ENCODE results near the gene CYP19A1.

The CYP19A1 gene

GRCh38 chr15:51260202-51260601 lies 78.2 kb downstream of the CYP19A1 start:
- Histone ChIP-seq H3K27me3 (ENCODE audit: control insufficient read depth, insufficient read depth, low read length) (no peaks in the 10 kb centered on the region), H3K4me1 (ENCODE audit: control insufficient read depth, insufficient read depth, low read length) (no peaks in the 10 kb centered on the region), H3K4me3 (ENCODE audit: low read length) (no peak overlapping the region), H3K27ac (ENCODE audit: low read depth, low read length) (no peak overlapping the region), H3K9ac (ENCODE audit: low read length) (no peak overlapping the region), H3K36me3 (ENCODE audit: control insufficient read depth, insufficient read depth, low read length) (no peaks in the 10 kb centered on the region)

DNA sequence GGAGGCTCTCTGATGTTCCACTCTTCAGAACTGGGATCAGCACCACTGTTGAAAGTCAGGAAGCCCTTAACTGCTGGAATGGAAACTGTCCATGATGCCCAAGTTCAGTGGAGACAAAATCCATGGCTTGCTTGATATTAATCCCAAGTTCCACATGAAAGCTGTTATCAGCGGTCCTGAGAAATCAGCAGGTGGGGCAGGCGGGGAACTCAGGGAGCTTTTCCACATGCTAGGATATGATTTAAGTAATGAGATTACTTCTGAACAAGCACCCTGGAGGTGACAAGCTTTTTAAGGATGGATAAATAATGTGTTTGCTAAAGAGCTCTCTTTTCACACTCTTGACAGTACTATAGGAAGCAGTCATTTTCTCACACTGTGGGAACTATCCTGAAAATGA lies 82.9 kb downstream of the CYP19A1 start:
- Histone ChIP-seq H3K4me1 (ENCODE audit: control insufficient read depth, insufficient read depth, low read length) (no peaks in the 10 kb centered on the region), H3K27ac (ENCODE audit: low read depth, low read length) (no peak overlapping the region), H3K27me3 (ENCODE audit: control insufficient read depth, insufficient read depth, low read length) (no peaks in the 10 kb centered on the region), H3K36me3 (ENCODE audit: control insufficient read depth, insufficient read depth, low read length) (no peaks in the 10 kb centered on the region), H3K4me3 (ENCODE audit: low read length) (no peak overlapping the region), H3K9ac (ENCODE audit: low read length) (no peak overlapping the region)

- Histone ChIP-seq H3K27ac (ENCODE audit: low read depth, low read length) (no peak overlapping the region), H3K4me3 (ENCODE audit: low read length) (no peak overlapping the region), H3K4me1 (ENCODE audit: control insufficient read depth, insufficient read depth, low read length) (no peaks in the 10 kb centered on the region), H3K27me3 (ENCODE audit: control insufficient read depth, insufficient read depth, low read length) (no peaks in the 10 kb centered on the region), H3K36me3 (ENCODE audit: control insufficient read depth, insufficient read depth, low read length) (no peaks in the 10 kb centered on the region), H3K9ac (ENCODE audit: low read length) (no peak overlapping the region)
These were observed 85.0 kb downstream of the CYP19A1 start for GRCh38 chr15:51253366-51253765.

DNA sequence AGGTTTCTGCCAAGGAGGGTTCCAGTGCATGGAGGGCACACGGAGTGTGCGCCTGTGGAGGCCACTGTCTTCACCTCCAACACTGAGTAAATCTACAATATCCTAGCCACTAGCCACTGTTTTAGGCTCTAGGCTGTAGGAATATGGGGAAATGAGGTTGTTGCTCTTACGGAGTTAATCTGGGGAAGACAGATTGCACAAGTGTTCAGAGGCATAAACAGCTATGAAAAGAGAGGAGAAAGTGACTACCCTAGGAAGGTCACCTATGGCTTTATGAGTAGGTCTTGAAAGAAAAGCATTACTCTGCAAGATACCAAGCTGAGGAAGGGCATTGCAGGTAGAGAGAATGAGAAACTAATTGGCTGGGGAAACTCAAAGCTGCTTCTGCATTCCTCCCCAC lies 85.7 kb downstream of the CYP19A1 start:
- H3K27ac ChIP-seq (ENCODE audit: low read depth, low read length): no peak overlapping the region
- no peak overlapping the region for H3K9ac ChIP-seq (ENCODE audit: low read length)
- H3K27me3 ChIP-seq (ENCODE audit: control insufficient read depth, insufficient read depth, low read length): no peaks in the 10 kb centered on the region
- no peaks in the 10 kb centered on the region for H3K36me3 ChIP-seq (ENCODE audit: control insufficient read depth, insufficient read depth, low read length)
- H3K4me3 ChIP-seq (ENCODE audit: low read length): no peak overlapping the region
- H3K4me1 ChIP-seq (ENCODE audit: control insufficient read depth, insufficient read depth, low read length): no peaks in the 10 kb centered on the region

DNA sequence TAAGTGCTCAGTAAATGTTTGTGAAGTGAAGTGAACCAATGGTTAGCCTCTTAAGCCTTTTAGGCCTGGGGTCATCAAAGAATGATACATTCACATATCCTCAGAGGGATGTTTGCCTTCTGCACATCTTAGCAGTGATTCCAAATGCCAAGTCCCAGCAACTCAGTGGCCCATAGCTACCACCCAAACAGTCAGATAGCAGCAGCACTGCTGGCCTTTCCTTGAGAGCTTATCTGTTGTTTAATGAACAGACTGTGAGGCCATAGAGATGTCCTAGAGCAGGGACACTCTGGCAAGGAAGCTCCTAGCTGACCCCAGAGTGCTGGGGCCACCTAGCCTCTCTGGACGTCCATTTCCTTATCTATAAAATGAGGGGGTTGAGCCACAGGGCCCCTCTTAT lies 86.8 kb downstream of the CYP19A1 start:
- H3K27ac ChIP-seq (ENCODE audit: low read depth, low read length): no peak overlapping the region
- no peak overlapping the region for H3K4me3 ChIP-seq (ENCODE audit: low read length)
- no peaks in the 10 kb centered on the region for H3K36me3 ChIP-seq (ENCODE audit: control insufficient read depth, insufficient read depth, low read length)
- H3K4me1 ChIP-seq (ENCODE audit: control insufficient read depth, insufficient read depth, low read length): no peaks in the 10 kb centered on the region
- H3K9ac ChIP-seq (ENCODE audit: low read length): no peak overlapping the region
- H3K27me3 ChIP-seq (ENCODE audit: control insufficient read depth, insufficient read depth, low read length): no peaks in the 10 kb centered on the region

DNA sequence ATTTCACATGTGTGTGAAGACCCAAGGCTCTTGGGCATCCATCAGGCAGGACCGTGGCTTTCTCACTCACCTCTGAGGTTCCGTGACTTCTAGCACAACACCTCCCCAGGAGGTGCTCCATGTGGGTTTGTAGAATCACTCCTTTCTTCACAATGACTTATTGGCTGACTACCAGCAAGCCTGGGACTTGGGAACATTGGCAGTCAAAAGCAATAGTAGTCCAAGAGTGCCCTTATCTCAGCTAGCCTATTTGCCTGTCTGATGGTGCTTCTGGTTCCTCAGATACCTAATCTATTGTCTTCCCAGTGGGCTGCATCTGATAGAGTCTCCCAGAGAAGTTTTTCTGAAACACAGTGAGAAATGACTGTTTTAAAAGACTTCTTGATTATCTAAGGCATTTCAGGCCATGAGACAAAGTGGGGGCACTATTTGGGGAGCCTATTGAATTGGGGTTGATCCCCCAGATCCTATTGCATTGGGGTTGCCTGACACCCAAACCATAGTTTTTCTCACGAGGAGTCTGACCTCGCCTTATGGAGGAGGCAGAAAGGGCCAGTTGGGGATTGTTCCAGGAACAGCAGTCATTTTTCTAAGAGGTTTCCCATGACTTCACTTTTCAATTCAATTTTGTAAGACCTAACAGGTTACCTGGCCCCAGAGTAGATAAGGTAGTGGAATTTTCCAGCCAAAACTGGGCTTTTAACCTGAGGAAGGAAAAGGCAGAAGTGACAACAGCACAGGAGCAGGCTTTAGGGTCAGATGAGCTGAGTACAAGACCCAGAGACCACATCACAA lies 88.0 kb downstream of the CYP19A1 start:
- no peak overlapping the region for H3K27ac ChIP-seq (ENCODE audit: low read depth, low read length)
- H3K27me3 ChIP-seq (ENCODE audit: control insufficient read depth, insufficient read depth, low read length): no peaks in the 10 kb centered on the region
- no peaks in the 10 kb centered on the region for H3K4me1 ChIP-seq (ENCODE audit: control insufficient read depth, insufficient read depth, low read length)
- no peak overlapping the region for H3K4me3 ChIP-seq (ENCODE audit: low read length)
- no peaks in the 10 kb centered on the region for H3K36me3 ChIP-seq (ENCODE audit: control insufficient read depth, insufficient read depth, low read length)
- no peak overlapping the region for H3K9ac ChIP-seq (ENCODE audit: low read length)

DNA sequence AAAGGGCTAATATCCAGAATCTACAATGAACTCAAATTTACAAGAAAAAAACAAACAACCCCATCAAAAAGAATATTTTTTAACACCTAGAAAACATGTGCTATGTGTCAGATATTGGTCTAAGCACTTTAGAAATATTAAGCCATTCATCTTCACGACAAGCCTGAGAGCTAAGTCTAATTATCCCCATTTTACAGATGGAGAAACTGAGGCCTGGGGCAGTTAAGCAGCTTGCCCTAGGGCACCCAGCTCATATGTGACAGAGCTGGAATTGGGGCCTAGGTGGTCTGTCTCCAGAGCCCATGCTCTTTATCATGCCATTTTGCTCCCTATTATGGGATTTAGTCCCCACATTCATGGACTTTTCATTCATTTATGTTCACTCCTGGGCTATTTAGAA lies 92.8 kb downstream of the CYP19A1 start:
- H3K4me3 ChIP-seq (ENCODE audit: low read length): no peak overlapping the region
- H3K36me3 ChIP-seq (ENCODE audit: control insufficient read depth, insufficient read depth, low read length): no peaks in the 10 kb centered on the region
- no peaks in the 10 kb centered on the region for H3K27me3 ChIP-seq (ENCODE audit: control insufficient read depth, insufficient read depth, low read length)
- H3K9ac ChIP-seq (ENCODE audit: low read length): no peak overlapping the region
- H3K27ac ChIP-seq (ENCODE audit: low read depth, low read length): no peak overlapping the region
- no peaks in the 10 kb centered on the region for H3K4me1 ChIP-seq (ENCODE audit: control insufficient read depth, insufficient read depth, low read length)

DNA sequence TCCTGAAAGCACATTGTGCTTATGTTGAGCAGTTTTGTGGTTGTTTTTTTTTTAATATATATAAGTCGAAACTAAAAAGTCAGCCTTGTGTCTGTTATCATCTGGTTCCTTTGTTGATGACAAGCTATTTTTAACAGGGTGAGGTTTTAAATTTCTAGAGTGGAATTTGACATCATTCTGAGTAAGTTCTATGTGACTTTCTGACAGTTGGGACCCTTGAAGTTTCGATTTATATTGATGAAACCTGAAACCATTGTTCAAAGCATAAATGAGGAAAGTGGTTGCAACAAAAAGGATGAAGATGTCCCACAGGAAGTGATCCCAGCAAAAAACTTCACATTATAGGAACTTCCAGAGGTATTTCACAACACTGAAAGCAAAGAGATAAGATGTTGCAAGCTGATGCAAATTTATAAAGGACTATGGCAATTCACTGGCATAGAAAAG lies 94.0 kb downstream of the CYP19A1 start:
- no peak overlapping the region for H3K4me3 ChIP-seq (ENCODE audit: low read length)
- no peaks in the 10 kb centered on the region for H3K4me1 ChIP-seq (ENCODE audit: control insufficient read depth, insufficient read depth, low read length)
- H3K27me3 ChIP-seq (ENCODE audit: control insufficient read depth, insufficient read depth, low read length): no peaks in the 10 kb centered on the region
- no peak overlapping the region for H3K27ac ChIP-seq (ENCODE audit: low read depth, low read length)
- H3K9ac ChIP-seq (ENCODE audit: low read length): no peak overlapping the region
- no peaks in the 10 kb centered on the region for H3K36me3 ChIP-seq (ENCODE audit: control insufficient read depth, insufficient read depth, low read length)

DNA sequence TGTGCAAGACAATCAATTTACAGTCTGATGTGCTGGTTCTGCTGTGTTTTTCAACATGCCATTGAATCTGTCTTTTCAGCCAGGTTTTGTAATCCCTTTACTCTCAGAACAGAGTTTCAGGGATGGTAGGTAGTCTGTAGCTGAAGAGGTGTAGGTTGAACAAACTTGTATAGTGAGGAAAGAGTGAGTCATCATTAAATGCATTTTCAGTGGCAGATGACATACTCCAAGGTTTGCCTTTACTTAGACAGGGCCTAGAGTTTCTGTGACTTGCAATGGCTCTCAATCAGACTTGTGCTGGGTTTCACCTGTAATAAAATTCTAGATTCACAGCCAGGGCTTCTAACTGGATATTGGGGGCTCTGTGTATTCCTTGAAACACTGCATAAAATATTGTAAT lies 94.6 kb downstream of the CYP19A1 start:
- Histone ChIP-seq H3K4me3 (ENCODE audit: low read length) (no peak overlapping the region), H3K4me1 (ENCODE audit: control insufficient read depth, insufficient read depth, low read length) (no peaks in the 10 kb centered on the region), H3K27ac (ENCODE audit: low read depth, low read length) (no peak overlapping the region), H3K9ac (ENCODE audit: low read length) (no peak overlapping the region), H3K27me3 (ENCODE audit: control insufficient read depth, insufficient read depth, low read length) (no peaks in the 10 kb centered on the region), H3K36me3 (ENCODE audit: control insufficient read depth, insufficient read depth, low read length) (no peaks in the 10 kb centered on the region)

DNA sequence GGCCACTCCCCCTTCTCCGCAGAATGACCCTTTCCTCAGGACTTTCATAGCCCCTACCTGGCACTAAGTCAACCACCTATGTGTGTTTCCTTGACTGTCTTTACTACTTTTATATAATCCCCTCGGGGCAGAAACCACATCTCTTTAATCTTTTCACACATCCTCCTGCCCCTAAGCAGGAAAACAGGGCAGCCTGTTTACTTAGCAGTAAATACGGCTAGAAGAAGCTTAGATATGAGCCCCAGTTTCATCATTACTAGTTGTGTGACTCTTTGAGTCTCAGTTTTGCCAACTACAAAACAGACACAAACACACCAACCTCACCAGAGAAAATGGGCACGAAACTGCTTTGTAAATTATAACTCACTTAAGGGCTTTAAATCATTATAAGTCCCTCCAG lies 98.3 kb downstream of the CYP19A1 start:
- Histone ChIP-seq H3K9ac (ENCODE audit: low read length) (no peak overlapping the region), H3K27ac (ENCODE audit: low read depth, low read length) (no peak overlapping the region), H3K4me1 (ENCODE audit: control insufficient read depth, insufficient read depth, low read length) (no peaks in the 10 kb centered on the region), H3K36me3 (ENCODE audit: control insufficient read depth, insufficient read depth, low read length) (no peaks in the 10 kb centered on the region), H3K4me3 (ENCODE audit: low read length) (no peak overlapping the region), H3K27me3 (ENCODE audit: control insufficient read depth, insufficient read depth, low read length) (no peaks in the 10 kb centered on the region)

GRCh38 chr15:51237816-51238215 lies 100.6 kb downstream of the CYP19A1 start:
- Histone ChIP-seq H3K9ac (ENCODE audit: low read length) (no peak overlapping the region), H3K27me3 (ENCODE audit: control insufficient read depth, insufficient read depth, low read length) (no peaks in the 10 kb centered on the region), H3K36me3 (ENCODE audit: control insufficient read depth, insufficient read depth, low read length) (no peaks in the 10 kb centered on the region), H3K4me1 (ENCODE audit: control insufficient read depth, insufficient read depth, low read length) (no peaks in the 10 kb centered on the region), H3K4me3 (ENCODE audit: low read length) (no peak overlapping the region), H3K27ac (ENCODE audit: low read depth, low read length) (no peak overlapping the region)

DNA sequence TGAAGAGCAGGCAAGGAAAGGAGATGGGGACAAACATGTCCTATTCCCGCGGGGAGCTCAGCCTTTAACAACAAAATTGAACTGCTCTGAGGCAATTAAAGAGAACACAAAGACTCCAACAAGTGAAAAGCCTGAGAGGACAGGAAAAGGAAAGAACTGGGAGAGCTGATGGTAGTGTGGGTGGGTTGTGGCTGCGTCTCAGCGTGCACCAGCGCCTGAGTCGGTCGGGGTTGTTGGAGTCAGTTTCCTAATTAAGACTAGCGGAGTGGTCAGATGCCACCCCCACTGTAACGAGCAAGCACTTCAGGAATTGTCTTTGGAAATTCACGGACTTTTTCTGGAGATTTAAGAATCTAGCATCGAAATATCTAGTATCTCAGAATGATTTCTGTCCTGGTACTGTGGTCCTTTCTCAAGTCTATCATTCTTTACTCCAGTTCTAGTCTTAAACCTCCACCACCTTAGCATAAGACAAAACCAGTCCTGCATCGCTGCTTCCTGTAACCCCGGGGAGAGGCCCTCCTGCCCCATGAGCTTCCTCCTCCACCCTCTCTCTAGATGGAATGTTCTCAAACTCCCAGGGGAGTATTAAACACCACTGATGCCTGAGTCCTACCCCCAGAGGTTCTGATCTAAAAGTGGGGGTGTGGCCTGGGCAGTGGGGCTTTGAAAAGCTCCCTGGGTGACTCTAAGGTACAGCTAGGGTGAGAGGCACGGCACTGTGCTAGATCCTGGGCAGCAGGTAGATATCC lies 104.0 kb downstream of the CYP19A1 start:
- H3K4me3 ChIP-seq (ENCODE audit: low read length): no peak overlapping the region
- no peak overlapping the region for H3K9ac ChIP-seq (ENCODE audit: low read length)
- no peak overlapping the region for H3K27ac ChIP-seq (ENCODE audit: low read depth, low read length)
- no peaks in the 10 kb centered on the region for H3K27me3 ChIP-seq (ENCODE audit: control insufficient read depth, insufficient read depth, low read length)
- no peaks in the 10 kb centered on the region for H3K4me1 ChIP-seq (ENCODE audit: control insufficient read depth, insufficient read depth, low read length)
- H3K36me3 ChIP-seq (ENCODE audit: control insufficient read depth, insufficient read depth, low read length): no peaks in the 10 kb centered on the region

DNA sequence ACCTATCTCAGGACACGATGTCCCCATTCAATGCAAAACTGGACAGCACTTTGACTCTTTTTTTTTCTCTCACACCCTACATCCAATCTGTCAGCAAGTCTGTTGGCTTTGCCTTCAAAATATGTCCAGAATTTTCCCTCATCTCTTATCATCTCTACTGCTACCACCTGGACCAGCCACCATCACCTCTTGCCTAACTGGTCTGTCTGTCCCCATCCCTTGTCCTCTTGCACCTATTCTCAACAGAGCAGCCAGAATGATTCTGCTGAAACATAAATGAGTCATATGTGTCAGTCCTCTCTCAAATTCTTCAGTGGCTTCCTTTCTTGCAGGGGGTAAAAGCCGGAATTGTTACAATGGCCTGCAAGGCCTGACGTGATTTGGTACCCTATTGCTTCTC lies 105.8 kb downstream of the CYP19A1 start:
- H3K9ac ChIP-seq (ENCODE audit: low read length): no peak overlapping the region
- H3K4me1 ChIP-seq (ENCODE audit: control insufficient read depth, insufficient read depth, low read length): no peaks in the 10 kb centered on the region
- no peaks in the 10 kb centered on the region for H3K36me3 ChIP-seq (ENCODE audit: control insufficient read depth, insufficient read depth, low read length)
- no peak overlapping the region for H3K27ac ChIP-seq (ENCODE audit: low read depth, low read length)
- no peak overlapping the region for H3K4me3 ChIP-seq (ENCODE audit: low read length)
- peaks cover 3% of the 10 kb centered on the region for H3K27me3 ChIP-seq (ENCODE audit: control insufficient read depth, insufficient read depth, low read length)

Measured in rectal smooth muscle tissue (tissue), 1 donor.